Central memory CD8-positive, alpha-beta T cell (primary cell): ENCODE data around the gene SLC7A6.
A peak's percentile ranks its signal among the peaks of the same experiment; 100 is the strongest.

ENCODE experiments used
- ATAC-seq: fragments of 150-1000 bp; cut with Tn5 transposase; replicated peaks from 2 replicates; pipeline ENCODE4 v1.10.0; 2022; ENCODE audit warnings: mild to moderate bottlenecking, moderate FRiP score, moderate number of reproducible peaks; ENCODE audit not compliant: poor library complexity, severe bottlenecking; ENCODE audit errors: extremely low read depth
- DNase-seq, 2 donors: peaks; one replicate each; pipeline ENCODE4 v3.0.0; 2021; ENCODE audit warnings: low spot score in 2 of 2
- H3K27ac Mint-ChIP-seq: one replicate; pipeline ENCODE4 v1.8.0; 2022; ENCODE audit warnings: low read depth, mild to moderate bottlenecking, moderate library complexity, mixed read lengths
- H3K27me3 Mint-ChIP-seq: one replicate; pipeline ENCODE4 v1.8.0; 2022; ENCODE audit warnings: mixed read lengths
- H3K36me3 Mint-ChIP-seq: one replicate; pipeline ENCODE4 v1.8.0; 2022; ENCODE audit warnings: mild to moderate bottlenecking, moderate library complexity, mixed read lengths; ENCODE audit not compliant: insufficient read depth
- H3K4me1 Mint-ChIP-seq: one replicate; pipeline ENCODE4 v1.8.0; 2022; ENCODE audit warnings: mixed read lengths
- H3K4me3 Mint-ChIP-seq: one replicate; pipeline ENCODE4 v1.8.0; 2022; ENCODE audit warnings: mild to moderate bottlenecking, moderate library complexity, mixed read lengths
- H3K9me3 Mint-ChIP-seq: one replicate; pipeline ENCODE4 v1.8.0; 2022; ENCODE audit warnings: mixed read lengths

Gene SLC7A6

GRCh38 chr16:68236826-68237242 lies 27.5 kb upstream of the SLC7A6 start:
- Mint-ChIP-seq H3K36me3 (peaks cover 39% of the 10 kb centered on the region), H3K9me3 (no peaks in the 10 kb centered on the region), H3K4me3 (peak overlapping the region; percentile 97), H3K27me3 (no peaks in the 10 kb centered on the region), H3K27ac (peak overlapping the region; percentile 97), H3K4me1 (peaks cover 26% of the 10 kb centered on the region)
- DNase-seq (no peak), ATAC-seq (no peak)

GRCh38 chr16:68237243-68238028 lies 26.9 kb upstream of the SLC7A6 start:
- Mint-ChIP-seq H3K4me1 (peaks cover 26% of the 10 kb centered on the region), H3K9me3 (no peaks in the 10 kb centered on the region), H3K27me3 (no peaks in the 10 kb centered on the region), H3K36me3 (peaks cover 35% of the 10 kb centered on the region), H3K4me3 (peak overlapping the region; percentile 97), H3K27ac (peak overlapping the region; percentile 97)
- peak; percentile 64 for ATAC-seq
- peak; percentile 71 to 73 for DNase-seq

GRCh38 chr16:68238029-68238345 lies 26.3 kb upstream of the SLC7A6 start:
- DNase-seq (no peak), ATAC-seq (peak; percentile 4)
- H3K9me3 Mint-ChIP-seq = no peaks in the 10 kb centered on the region
- peaks cover 26% of the 10 kb centered on the region for H3K4me1 Mint-ChIP-seq
- H3K27me3 Mint-ChIP-seq = no peaks in the 10 kb centered on the region
- peak overlapping the region; percentile 97 for H3K4me3 Mint-ChIP-seq
- H3K36me3 Mint-ChIP-seq = peaks cover 29% of the 10 kb centered on the region
- peak overlapping the region; percentile 97 for H3K27ac Mint-ChIP-seq

- Mint-ChIP-seq H3K27me3 (no peaks in the 10 kb centered on the region), H3K4me1 (peaks cover 32% of the 10 kb centered on the region), H3K36me3 (peaks cover 29% of the 10 kb centered on the region), H3K9me3 (no peaks in the 10 kb centered on the region), H3K27ac (no peak overlapping the region), H3K4me3 (no peak overlapping the region)
- DNase-seq = no peak
- ATAC-seq = no peak
Observed at GRCh38 chr16:68242085-68242484, 22.2 kb upstream of the SLC7A6 start.

GRCh38 chr16:68242926-68243858 lies 21.1 kb upstream of the SLC7A6 start:
- Mint-ChIP-seq H3K36me3 (peaks cover 25% of the 10 kb centered on the region), H3K9me3 (no peaks in the 10 kb centered on the region), H3K4me3 (peak overlapping the region; percentile 99), H3K4me1 (peaks cover 25% of the 10 kb centered on the region), H3K27ac (peak overlapping the region; percentile 53), H3K27me3 (no peaks in the 10 kb centered on the region)
- DNase-seq (no peak), ATAC-seq (no peak)

- Mint-ChIP-seq H3K36me3 (peaks cover 21% of the 10 kb centered on the region), H3K27me3 (no peaks in the 10 kb centered on the region), H3K9me3 (no peaks in the 10 kb centered on the region), H3K4me3 (peak overlapping the region; percentile 99), H3K4me1 (peaks cover 19% of the 10 kb centered on the region), H3K27ac (peak overlapping the region; percentile 92)
- DNase-seq (no peak), ATAC-seq (no peak)
Observed at GRCh38 chr16:68244481-68244902, 19.8 kb upstream of the SLC7A6 start.

GRCh38 chr16:68244903-68245853 lies 19.1 kb upstream of the SLC7A6 start, which contains the start of gene PLA2G15:
PLA2G15 (plus strand) TSS chr16:68245373; CDS start chr16:68245427, 54 bp downstream.
- H3K36me3 Mint-ChIP-seq = peaks cover 23% of the 10 kb centered on the region
- ATAC-seq = peak; percentile 97
- no peaks in the 10 kb centered on the region for H3K27me3 Mint-ChIP-seq

GRCh38 chr16:68246121-68246520 lies 18.2 kb upstream of the SLC7A6 start:
- Mint-ChIP-seq H3K36me3 (peaks cover 30% of the 10 kb centered on the region), H3K4me3 (peak overlapping the region; percentile 99), H3K27me3 (no peaks in the 10 kb centered on the region), H3K4me1 (peaks cover 19% of the 10 kb centered on the region), H3K27ac (no peak overlapping the region), H3K9me3 (no peaks in the 10 kb centered on the region)
- no peak for DNase-seq
- no peak for ATAC-seq

More at GRCh38 chr16:68244903-68245853, 19.1 kb upstream of the SLC7A6 start, which contains the start of gene PLA2G15:
- Mint-ChIP-seq H3K9me3 (no peaks in the 10 kb centered on the region), H3K4me3 (peak within 1 kb of the TSS; percentile 99), H3K27ac (peak within 1 kb of the TSS; percentile 92), H3K4me1 (peaks cover 19% of the 10 kb centered on the region)
- DNase-seq = peak; percentile 95

- peaks cover 19% of the 10 kb centered on the region for H3K4me1 Mint-ChIP-seq
- H3K4me3 Mint-ChIP-seq = peak overlapping the region; percentile 99
- no peak for ATAC-seq
- no peak for DNase-seq
- no peaks in the 10 kb centered on the region for H3K9me3 Mint-ChIP-seq
- H3K27ac Mint-ChIP-seq = no peak overlapping the region
- peaks cover 32% of the 10 kb centered on the region for H3K36me3 Mint-ChIP-seq
- H3K27me3 Mint-ChIP-seq = no peaks in the 10 kb centered on the region
Observed at GRCh38 chr16:68246666-68247065, 17.7 kb upstream of the SLC7A6 start.

GRCh38 chr16:68247400-68247799 lies 16.9 kb upstream of the SLC7A6 start:
- H3K4me1 Mint-ChIP-seq = peaks cover 19% of the 10 kb centered on the region
- no peaks in the 10 kb centered on the region for H3K9me3 Mint-ChIP-seq
- peaks cover 38% of the 10 kb centered on the region for H3K36me3 Mint-ChIP-seq
- no peak overlapping the region for H3K27ac Mint-ChIP-seq
- DNase-seq = no peak
- ATAC-seq = no peak
- H3K27me3 Mint-ChIP-seq = no peaks in the 10 kb centered on the region
- H3K4me3 Mint-ChIP-seq = no peak overlapping the region

- ATAC-seq = no peak
- peaks cover 19% of the 10 kb centered on the region for H3K4me1 Mint-ChIP-seq
- H3K9me3 Mint-ChIP-seq = no peaks in the 10 kb centered on the region
- no peak for DNase-seq
- no peak overlapping the region for H3K4me3 Mint-ChIP-seq
- no peaks in the 10 kb centered on the region for H3K27me3 Mint-ChIP-seq
- H3K36me3 Mint-ChIP-seq = peaks cover 38% of the 10 kb centered on the region
- H3K27ac Mint-ChIP-seq = no peak overlapping the region
Observed at GRCh38 chr16:68247932-68248331, 16.4 kb upstream of the SLC7A6 start.

- peaks cover 37% of the 10 kb centered on the region for H3K36me3 Mint-ChIP-seq
- peaks cover 19% of the 10 kb centered on the region for H3K4me1 Mint-ChIP-seq
- no peak for DNase-seq
- no peak overlapping the region for H3K27ac Mint-ChIP-seq
- no peak for ATAC-seq
- no peaks in the 10 kb centered on the region for H3K9me3 Mint-ChIP-seq
- no peak overlapping the region for H3K4me3 Mint-ChIP-seq
- H3K27me3 Mint-ChIP-seq = no peaks in the 10 kb centered on the region
Observed at GRCh38 chr16:68249371-68249770, 15.0 kb upstream of the SLC7A6 start.
